ENCODE measurements around the gene PCK2. TPM values are rescaled to one million over a fixed set of nuclear protein-coding genes. Genes with fewer than 3 reads are reported as not detected.

PCK2 gene
- polyA plus RNA-seq, 1 donor from 2014 or later = 1.2 TPM

GRCh38 chr14:24146453-24146977 is 52.4 kb downstream of the PCK2 start, which contains the start of gene PSME2:
Gene PSME2, minus strand, starts transcription at chr14:24146610. Its CDS starts 29 bp downstream, at chr14:24146581.
- H3K27ac ChIP-seq (ENCODE audit: low read length) = peak within 1 kb of the TSS; percentile 79
- no peaks in the 10 kb centered on the region for H3K27me3 ChIP-seq (ENCODE audit: insufficient read depth, low read depth, low read length)
- H3K4me2 ChIP-seq (ENCODE audit: low read length) = peak within 1 kb of the TSS; percentile 84
- peaks cover 9% of the 10 kb centered on the region for H3K79me2 ChIP-seq (replicated peaks; ENCODE audit: insufficient read depth, low read length)
- no peaks in the 10 kb centered on the region for H3K36me3 ChIP-seq (ENCODE audit: insufficient read depth, low read length)
- peak within 1 kb of the TSS; percentile 95 for H2AFZ ChIP-seq (ENCODE audit: low read depth, low read length)
- H3K9me2 ChIP-seq (ENCODE audit: insufficient read depth, low read length) = no peaks in the 10 kb centered on the region
- H3F3A ChIP-seq (ENCODE audit: insufficient read depth, low read length, poor library complexity, severe bottlenecking) = peaks cover 3% of the 10 kb centered on the region
- peak within 1 kb of the TSS; percentile 97 for H3K4me3 ChIP-seq (ENCODE audit: low read length)
- H4K20me1 ChIP-seq (ENCODE audit: insufficient read depth) = no peaks in the 10 kb centered on the region
- no peaks in the 10 kb centered on the region for H3K9me3 ChIP-seq (ENCODE audit: low read length)
- TF ChIP-seq TAF1 (IDR thresholded peaks at IDR 0.05; ENCODE audit: low read depth) (peak; percentile 32), REST (IDR thresholded peaks at IDR 0.05; ENCODE audit: borderline replicate concordance) (no peak), MXI1 (conservative IDR thresholded peaks at IDR 0.05; ENCODE audit: poor library complexity, severe bottlenecking) (peak; percentile 47)
- H3K9ac ChIP-seq (ENCODE audit: low read length) = peak within 1 kb of the TSS; percentile 79

- no peaks in the 10 kb centered on the region for H3K27me3 ChIP-seq (ENCODE audit: insufficient read depth, low read depth, low read length)
- H3F3A ChIP-seq (ENCODE audit: insufficient read depth, low read length, poor library complexity, severe bottlenecking) = no peaks in the 10 kb centered on the region
- TF ChIP-seq MXI1 (conservative IDR thresholded peaks at IDR 0.05; ENCODE audit: poor library complexity, severe bottlenecking) (peak; percentile 58), POLR2AphosphoS5 (IDR thresholded peaks at IDR 0.05) (peak; percentile 58), REST (IDR thresholded peaks at IDR 0.05; ENCODE audit: borderline replicate concordance) (peak; percentile 53), TAF1 (IDR thresholded peaks at IDR 0.05; ENCODE audit: low read depth) (peak; percentile 16), EZH2 (IDR thresholded peaks at IDR 0.05; ENCODE audit: borderline replicate concordance, insufficient read depth, low read length, poor library complexity, severe bottlenecking) (no peak), CTCF (IDR thresholded peaks at IDR 0.05; ENCODE audit: poor library complexity, severe bottlenecking) (no peak)
- H3K9me3 ChIP-seq (ENCODE audit: low read length) = no peaks in the 10 kb centered on the region
- H3K9ac ChIP-seq (ENCODE audit: low read length) = peak within 1 kb of the TSS; percentile 79
- H3K9me2 ChIP-seq (ENCODE audit: insufficient read depth, low read length) = no peaks in the 10 kb centered on the region
- no peaks in the 10 kb centered on the region for H4K20me1 ChIP-seq (ENCODE audit: insufficient read depth)
- peak within 1 kb of the TSS; percentile 95 for H2AFZ ChIP-seq (ENCODE audit: low read depth, low read length)
- peak within 1 kb of the TSS; percentile 97 for H3K4me3 ChIP-seq (ENCODE audit: low read length)
- H3K4me2 ChIP-seq (ENCODE audit: low read length) = peak within 1 kb of the TSS; percentile 84
- H3K36me3 ChIP-seq (ENCODE audit: insufficient read depth, low read length) = no peaks in the 10 kb centered on the region
- H3K79me2 ChIP-seq (replicated peaks; ENCODE audit: insufficient read depth, low read length) = peaks cover 9% of the 10 kb centered on the region
- peak within 1 kb of the TSS; percentile 79 for H3K27ac ChIP-seq (ENCODE audit: low read length)
These were observed 53.1 kb downstream of the PCK2 start, which contains the start of gene RNF31 for GRCh38 chr14:24146978-24147760. Gene RNF31, plus strand, starts transcription at chr14:24147498. Its CDS starts 201 bp downstream, at chr14:24147699.

All from neural cell (in vitro differentiated cells).